Raji (cell line): ENCODE measurements around the gene PI16.

Source experiments
- POLR2A ChIP-seq: IDR thresholded peaks from 2 replicates; pipeline ENCODE4 v1.6.1; 2011; ENCODE audit warnings: low read depth, low read length, control low read depth; ENCODE audit not compliant: insufficient read depth

The PI16 gene

GRCh38 chr6:36977470-36977941, 23.0 kb downstream of the PI16 start:
- TF ChIP-seq POLR2A: no peak

- TF ChIP-seq POLR2A: no peak
These were observed 24.1 kb downstream of the PI16 start for GRCh38 chr6:36978421-36979346.

DNA sequence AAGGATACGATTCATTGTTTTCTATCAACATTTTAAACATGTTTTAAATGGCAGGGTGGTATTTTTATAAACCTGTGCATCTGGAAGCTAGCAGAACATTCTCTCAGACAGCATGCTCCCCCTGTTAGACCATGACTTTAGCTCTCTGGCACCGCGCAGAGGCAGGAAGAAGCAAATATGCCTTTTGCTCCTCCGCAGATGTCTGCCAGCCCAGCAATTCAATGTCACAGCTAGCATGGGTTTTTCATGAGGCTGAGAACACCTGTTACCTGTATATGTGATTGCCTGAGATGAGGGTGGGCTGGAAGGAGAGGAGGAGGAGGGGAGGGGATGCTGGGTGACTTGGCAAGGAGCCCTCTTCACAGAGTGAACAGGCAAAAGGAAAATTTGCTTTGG, 24.8 kb downstream of the PI16 start:
- TF ChIP-seq POLR2A: no peak

GRCh38 chr6:36980129-36980528, 25.6 kb downstream of the PI16 start:
- no peak for TF ChIP-seq POLR2A

GRCh38 chr6:36980876-36981619, 26.5 kb downstream of the PI16 start:
- no peak for TF ChIP-seq POLR2A

- no peak for TF ChIP-seq POLR2A
These were observed 29.0 kb downstream of the PI16 start for GRCh38 chr6:36983538-36983937.

- no peak for TF ChIP-seq POLR2A
These were observed 30.3 kb downstream of the PI16 start for GRCh38 chr6:36984581-36985416.

- TF ChIP-seq POLR2A: no peak
These were observed 30.9 kb downstream of the PI16 start for GRCh38 chr6:36985417-36985807.

GRCh38 chr6:36985808-36986703, 31.5 kb downstream of the PI16 start, which contains the start of gene MTCH1:
Gene MTCH1 (minus strand): TSS chr6:36986196. CDS start chr6:36986173, 23 bp downstream.
- peak; percentile 97 for TF ChIP-seq POLR2A

GRCh38 chr6:36986704-36987047, 32.1 kb downstream of the PI16 start:
- no peak for TF ChIP-seq POLR2A

GRCh38 chr6:36989264-36989663, 34.7 kb downstream of the PI16 start:
- no peak for TF ChIP-seq POLR2A

GRCh38 chr6:36997811-36998722, 43.5 kb downstream of the PI16 start:
- no peak for TF ChIP-seq POLR2A

- no peak for TF ChIP-seq POLR2A
These were observed 44.1 kb downstream of the PI16 start for GRCh38 chr6:36998723-36999038.
